ENCODE data around the gene TPI1. TPM values are rescaled to one million over a fixed set of nuclear protein-coding genes. Genes with fewer than 3 reads are reported as not detected.

Gene TPI1
- total RNA-seq, 2 experiments from 2014 or later: 608 to 801 TPM

- CTCF ChIA-PET (ENCODE audit: unreplicated experiment): no interaction called here
- no peak overlapping the region for H3K27ac ChIP-seq (ENCODE audit: low read depth, low read length, poor library complexity, severe bottlenecking)
- BruUV-seq (replicated peaks): no TSS peak
- no peak overlapping the region for H2AFZ ChIP-seq (ENCODE audit: low read length)
- no peak overlapping the region for H3K4me2 ChIP-seq (ENCODE audit: low read length)
- H3K9me3 ChIP-seq (ENCODE audit: low read length): no peaks in the 10 kb centered on the region
- no peaks in the 10 kb centered on the region for H3K79me2 ChIP-seq (ENCODE audit: insufficient read depth, low read depth, low read length)
- no peak for TF ChIP-seq EZH2phosphoT487 (IDR thresholded peaks at IDR 0.05; ENCODE audit: borderline replicate concordance, low read depth, low read length)
- TF ChIP-seq CTCF (conservative IDR thresholded peaks at IDR 0.05; ENCODE audit: low read length): no peak
- peaks cover 19% of the 10 kb centered on the region for H3K4me1 ChIP-seq (ENCODE audit: insufficient read depth, low read length, poor library complexity, severe bottlenecking)
- H3K36me3 ChIP-seq (ENCODE audit: insufficient read depth, low read length): no peaks in the 10 kb centered on the region
- POLR2A ChIA-PET: interaction anchor here (0.6 kb wide), 1 partner anchor 14 kb away, joined by 5 read pairs; no protein-coding TSS in a partner anchor
- intact Hi-C loops (cut with micrococcal nuclease; ENCODE audit: unreplicated experiment): no loop called here
- no peak for DNase-seq (ENCODE audit: low spot score)
- H4K20me1 ChIP-seq (ENCODE audit: insufficient read depth, low read length): no peaks in the 10 kb centered on the region
- no peaks in the 10 kb centered on the region for H3K9me2 ChIP-seq (ENCODE audit: insufficient read depth, low read length)
- no peak overlapping the region for H3K4me3 ChIP-seq (ENCODE audit: low read depth, low read length, poor library complexity, severe bottlenecking)
Observed at GRCh38 chr12:6894321-6894720, 27.0 kb downstream of the TPI1 start.

GRCh38 chr12:6896846-6897435 is 29.6 kb downstream of the TPI1 start:
- Histone ChIP-seq H3K36me3 (ENCODE audit: insufficient read depth, low read length) (no peaks in the 10 kb centered on the region), H3K4me1 (ENCODE audit: insufficient read depth, low read length, poor library complexity, severe bottlenecking) (peaks cover 4% of the 10 kb centered on the region), H3K9me3 (ENCODE audit: low read length) (no peaks in the 10 kb centered on the region), H3K9me2 (ENCODE audit: insufficient read depth, low read length) (no peaks in the 10 kb centered on the region), H4K20me1 (ENCODE audit: insufficient read depth, low read length) (no peaks in the 10 kb centered on the region), H2AFZ (ENCODE audit: low read length) (no peak overlapping the region), H3K27ac (ENCODE audit: low read depth, low read length, poor library complexity, severe bottlenecking) (no peak overlapping the region), H3K79me2 (ENCODE audit: insufficient read depth, low read depth, low read length) (no peaks in the 10 kb centered on the region), H3K4me2 (ENCODE audit: low read length) (no peak overlapping the region), H3K4me3 (ENCODE audit: low read depth, low read length, poor library complexity, severe bottlenecking) (no peak overlapping the region)
- intact Hi-C loops (cut with micrococcal nuclease; ENCODE audit: unreplicated experiment): no loop called here
- no peak for TF ChIP-seq EZH2phosphoT487 (IDR thresholded peaks at IDR 0.05; ENCODE audit: borderline replicate concordance, low read depth, low read length)
- TF ChIP-seq CTCF (conservative IDR thresholded peaks at IDR 0.05; ENCODE audit: low read length): no peak
- no peak for DNase-seq (ENCODE audit: low spot score)
- CTCF ChIA-PET (ENCODE audit: unreplicated experiment): no interaction called here
- no TSS peak for BruUV-seq (replicated peaks)
- POLR2A ChIA-PET: interaction anchor here (1.1 kb wide), 1 partner anchor 25 kb away, joined by 3 read pairs; no protein-coding TSS in a partner anchor

- Histone ChIP-seq H2AFZ (ENCODE audit: low read length) (no peak overlapping the region), H3K4me3 (ENCODE audit: low read depth, low read length, poor library complexity, severe bottlenecking) (no peak overlapping the region), H4K20me1 (ENCODE audit: insufficient read depth, low read length) (no peaks in the 10 kb centered on the region), H3K4me2 (ENCODE audit: low read length) (no peak overlapping the region), H3K79me2 (ENCODE audit: insufficient read depth, low read depth, low read length) (no peaks in the 10 kb centered on the region), H3K36me3 (ENCODE audit: insufficient read depth, low read length) (no peaks in the 10 kb centered on the region), H3K27ac (ENCODE audit: low read depth, low read length, poor library complexity, severe bottlenecking) (no peak overlapping the region), H3K9me2 (ENCODE audit: insufficient read depth, low read length) (no peaks in the 10 kb centered on the region), H3K4me1 (ENCODE audit: insufficient read depth, low read length, poor library complexity, severe bottlenecking) (peaks cover 12% of the 10 kb centered on the region), H3K9me3 (ENCODE audit: low read length) (no peaks in the 10 kb centered on the region)
- no TSS peak for BruUV-seq (replicated peaks)
- no peak for DNase-seq (ENCODE audit: low spot score)
- ChIA-PET CTCF (ENCODE audit: unreplicated experiment) (no interaction called here), POLR2A (interaction anchor here (0.6 to 1.5 kb wide), 3 partner anchors 8 to 487 kb away, joined by 3 to 4 read pairs (median 3); no protein-coding TSS in a partner anchor)
- no peak for TF ChIP-seq EZH2phosphoT487 (IDR thresholded peaks at IDR 0.05; ENCODE audit: borderline replicate concordance, low read depth, low read length)
- no peak for TF ChIP-seq CTCF (conservative IDR thresholded peaks at IDR 0.05; ENCODE audit: low read length)
- intact Hi-C loops (cut with micrococcal nuclease; ENCODE audit: unreplicated experiment): no loop called here
Observed at GRCh38 chr12:6899427-6899826, 32.1 kb downstream of the TPI1 start.
